Middle frontal gyrus (tissue), 1 donor: ENCODE data around the gene SS18.
"Not testable (repeated sequence)": the region's sequence is repeated elsewhere in the genome, so short reads cannot be mapped to it uniquely, and the experiment has no call there.

ENCODE experiments used
- DNase-seq: peaks from one replicate; pipeline ENCODE4 v3.0.0-alpha.2; 2015; ENCODE audit warnings: low spot score; ENCODE audit errors: extremely low spot score

Gene SS18

DNA sequence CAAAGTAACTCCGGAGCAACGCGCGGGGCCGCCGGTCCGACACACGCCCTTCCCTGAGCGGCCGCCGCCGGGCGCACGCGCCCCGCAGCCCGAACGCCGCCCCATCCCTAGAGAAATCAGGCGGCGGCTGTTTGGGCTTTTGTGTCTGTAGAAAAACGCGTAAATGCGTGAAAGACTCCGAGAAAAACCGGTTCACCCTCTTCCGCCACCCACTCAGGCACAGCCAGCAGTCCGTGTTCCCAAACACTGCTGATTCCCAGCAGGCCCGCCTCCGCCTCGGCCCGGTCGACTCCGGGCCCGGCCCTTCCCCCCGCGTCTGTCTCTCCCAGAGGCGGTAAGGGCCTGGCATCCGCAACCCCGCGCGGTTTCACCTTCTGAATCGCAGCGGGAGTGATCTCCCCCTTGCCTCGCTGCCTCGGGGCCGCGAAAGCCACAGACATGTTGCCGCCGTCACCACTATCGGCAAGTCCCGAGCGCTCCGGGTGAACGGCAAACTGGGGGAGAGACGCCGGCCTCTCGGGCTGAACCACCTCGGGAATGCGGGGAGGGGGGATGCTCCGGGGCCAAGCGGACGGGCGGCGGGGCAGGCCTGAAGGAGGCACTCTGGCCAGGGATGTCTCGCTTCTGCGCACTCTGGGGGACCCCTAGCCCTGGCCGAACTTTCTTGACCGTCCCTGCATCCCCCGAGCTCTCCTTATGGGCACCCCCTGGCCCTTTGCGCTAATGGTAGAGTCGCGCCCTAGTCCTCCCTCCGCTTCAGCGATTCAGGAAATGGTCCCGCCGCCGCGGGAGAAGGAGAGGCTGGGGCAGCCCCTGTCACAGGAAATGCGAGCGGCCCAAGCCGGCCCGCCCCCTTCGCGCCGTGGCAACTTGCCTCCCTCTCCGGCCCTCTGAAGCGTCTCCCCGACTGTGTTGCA is at the start of gene SS18:
TSS of gene SS18 (minus strand) at position 484 of the 917 bp plus-strand sequence. CDS start at position 440, 44 bp downstream.
- peak; percentile 83 for DNase-seq

DNA sequence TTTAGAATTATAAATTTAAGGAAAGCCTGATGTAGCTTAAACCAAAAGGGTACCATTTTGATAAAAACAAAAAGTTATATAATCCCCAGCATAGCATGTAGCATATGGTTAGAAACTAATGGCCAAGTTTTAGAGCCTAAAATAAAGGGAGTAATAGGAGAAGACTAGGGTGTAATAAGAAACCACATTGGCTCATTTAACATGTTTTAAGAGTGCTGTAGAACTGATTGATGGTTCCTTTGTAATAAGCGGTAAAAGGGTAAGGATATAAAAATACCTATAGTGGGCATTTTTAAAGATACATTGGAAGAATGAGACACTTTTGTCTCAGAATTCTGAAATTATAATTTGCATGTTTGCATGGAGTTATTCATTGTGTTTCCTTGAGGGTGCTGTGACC is 45.1 kb upstream of the SS18 start:
- no peak for DNase-seq

- DNase-seq = no peak
These were observed 43.7 kb upstream of the SS18 start for GRCh38 chr18:26134107-26134506.

GRCh38 chr18:26133652-26134051 is 43.2 kb upstream of the SS18 start, which contains the start of gene PSMA8:
Gene PSMA8 (plus strand): TSS chr18:26133869. CDS start chr18:26133966, 97 bp downstream.
- no peak for DNase-seq

GRCh38 chr18:26128192-26128591 is 37.8 kb upstream of the SS18 start:
- DNase-seq = not testable (repeated sequence)

- DNase-seq = no peak
These were observed 37.4 kb upstream of the SS18 start for GRCh38 chr18:26127786-26128185.

- not testable (repeated sequence) for DNase-seq
These were observed 31.6 kb upstream of the SS18 start for GRCh38 chr18:26121994-26122393.

DNA sequence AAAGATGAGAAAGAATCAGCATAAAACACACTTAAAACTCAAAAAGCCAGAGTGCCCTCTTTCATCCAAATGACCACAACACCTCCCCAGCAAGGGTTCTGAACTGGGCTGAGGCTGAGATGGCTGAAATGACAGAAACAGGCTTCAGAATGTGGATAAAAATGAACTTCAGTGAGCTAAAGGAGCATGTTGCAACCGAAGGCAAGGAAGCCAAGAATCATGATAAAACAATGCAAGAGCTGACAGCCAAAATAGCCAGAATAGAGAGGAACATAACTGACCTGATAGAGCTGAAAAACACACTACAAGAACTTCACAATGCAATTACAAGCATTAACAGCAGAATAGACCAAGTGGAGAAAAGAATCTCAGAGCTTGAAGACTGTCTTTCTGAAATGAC is 31.1 kb upstream of the SS18 start:
- DNase-seq = no peak

GRCh38 chr18:26119246-26119645 is 28.8 kb upstream of the SS18 start:
- DNase-seq = no peak

DNA sequence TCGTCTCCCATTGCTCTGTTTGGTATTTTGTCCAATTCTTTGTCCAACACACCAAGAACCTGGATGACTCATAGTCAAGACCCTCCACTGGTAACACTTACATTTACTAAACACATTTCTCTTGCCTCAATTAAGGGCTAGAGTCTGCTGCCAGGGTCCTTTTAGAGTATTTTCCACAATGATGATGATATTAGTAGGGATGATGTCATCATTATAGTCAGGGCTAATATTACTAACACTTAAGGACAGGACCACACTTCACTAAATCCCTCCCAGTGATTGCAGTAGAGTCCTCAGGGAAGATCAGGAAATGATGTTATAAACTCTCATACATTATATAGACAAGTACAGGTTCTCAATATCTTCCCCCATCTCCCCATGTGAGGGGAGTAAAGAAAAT is 13.6 kb upstream of the SS18 start:
- no peak for DNase-seq

- no peak for DNase-seq
These were observed 13.2 kb upstream of the SS18 start for GRCh38 chr18:26103579-26103978.

- DNase-seq = no peak
These were observed 7.2 kb upstream of the SS18 start for GRCh38 chr18:26097563-26097962.

- no peak for DNase-seq
These were observed 6.4 kb upstream of the SS18 start for GRCh38 chr18:26096852-26097251.

DNA sequence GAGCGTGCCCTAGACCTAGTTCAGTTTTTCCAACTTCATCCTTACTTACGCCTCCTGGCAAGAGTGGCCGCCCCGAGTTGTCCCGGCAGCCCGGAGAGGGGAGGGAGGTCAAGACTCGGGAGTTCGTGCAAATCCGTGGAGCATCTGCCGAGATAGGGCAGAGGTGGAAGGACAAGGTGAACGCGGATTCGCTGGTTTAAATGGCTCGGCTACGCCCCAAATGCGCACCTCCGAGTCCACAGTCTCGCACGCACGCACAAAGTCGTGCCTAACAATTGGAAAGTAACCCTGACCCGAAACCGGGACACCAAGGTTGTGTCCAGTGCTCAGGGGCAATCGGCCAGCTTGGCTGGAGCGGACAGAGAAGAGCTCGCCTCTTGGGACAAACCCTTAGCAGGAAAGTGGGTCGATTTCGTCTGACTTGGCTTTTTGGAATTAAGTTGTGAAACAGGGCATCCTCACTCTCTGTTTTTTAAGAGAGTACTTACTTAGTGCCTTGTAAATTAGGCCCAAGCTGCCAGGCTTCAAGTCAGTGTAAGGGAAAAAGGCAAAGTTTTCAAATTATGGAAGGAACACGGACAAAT is 726 bp upstream of the SS18 start:
- no peak for DNase-seq

- DNase-seq = no peak
These were observed 902 bp downstream of the SS18 start for GRCh38 chr18:26089293-26090129.

- no peak for DNase-seq
These were observed 1.9 kb downstream of the SS18 start for GRCh38 chr18:26088487-26088886.

DNA sequence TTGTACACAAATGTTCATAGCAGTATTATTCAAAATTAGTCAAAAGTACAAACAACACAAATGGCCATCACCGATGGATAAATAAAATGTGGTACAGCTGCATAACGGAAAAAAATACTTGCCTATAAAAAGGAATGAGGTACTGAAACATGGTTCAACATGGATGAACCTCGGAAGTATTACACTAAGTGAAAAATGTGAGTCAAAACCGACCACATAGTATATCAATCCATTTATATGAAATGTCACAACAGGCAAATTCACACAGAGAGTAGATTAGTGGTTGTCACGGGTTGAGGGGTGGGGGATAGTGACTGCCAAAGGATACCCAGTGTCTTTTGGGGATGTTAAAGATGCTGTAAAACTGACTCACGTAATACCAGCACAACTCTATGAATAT is 3.5 kb downstream of the SS18 start:
- DNase-seq = no peak

- DNase-seq = no peak
These were observed 5.4 kb downstream of the SS18 start for GRCh38 chr18:26085056-26085455.

GRCh38 chr18:26083099-26083498 is 7.3 kb downstream of the SS18 start:
- DNase-seq = no peak

DNA sequence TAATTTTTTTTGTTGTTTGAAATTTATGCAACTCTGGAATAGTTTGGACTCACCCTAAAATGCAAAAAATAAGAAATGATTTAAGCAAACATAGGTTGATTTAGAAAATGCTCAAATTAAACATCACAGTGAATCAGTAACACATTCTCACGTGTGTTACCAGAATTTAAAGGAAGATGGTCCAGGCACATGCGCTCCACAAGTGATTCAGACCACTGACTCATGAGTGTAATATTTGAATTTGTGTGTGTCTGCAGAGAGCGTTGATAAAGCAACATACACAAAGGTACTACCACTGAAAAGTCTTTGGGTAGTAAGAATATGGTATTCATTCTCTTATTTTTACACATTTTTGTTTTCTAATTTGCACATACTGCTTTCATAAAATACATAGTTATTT is 7.9 kb downstream of the SS18 start:
- no peak for DNase-seq

DNA sequence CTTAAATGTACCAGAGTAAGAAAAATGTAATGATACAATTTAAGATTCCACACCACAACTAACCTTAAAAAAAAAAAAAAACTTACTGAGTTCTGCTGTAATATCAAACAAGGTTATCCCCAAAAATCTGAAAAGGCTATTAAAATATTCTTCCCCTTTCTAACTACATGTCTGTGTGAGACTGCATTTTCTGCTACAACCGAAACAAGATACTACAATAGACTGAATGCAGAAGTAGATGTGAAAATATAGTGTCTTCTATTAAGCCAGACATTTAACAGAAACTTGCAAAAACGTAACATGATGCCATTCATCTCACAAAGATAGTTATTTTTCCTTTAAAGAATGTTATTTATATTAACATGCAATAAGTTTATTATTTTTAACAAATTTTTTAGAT is 16.2 kb downstream of the SS18 start:
- DNase-seq = no peak

DNA sequence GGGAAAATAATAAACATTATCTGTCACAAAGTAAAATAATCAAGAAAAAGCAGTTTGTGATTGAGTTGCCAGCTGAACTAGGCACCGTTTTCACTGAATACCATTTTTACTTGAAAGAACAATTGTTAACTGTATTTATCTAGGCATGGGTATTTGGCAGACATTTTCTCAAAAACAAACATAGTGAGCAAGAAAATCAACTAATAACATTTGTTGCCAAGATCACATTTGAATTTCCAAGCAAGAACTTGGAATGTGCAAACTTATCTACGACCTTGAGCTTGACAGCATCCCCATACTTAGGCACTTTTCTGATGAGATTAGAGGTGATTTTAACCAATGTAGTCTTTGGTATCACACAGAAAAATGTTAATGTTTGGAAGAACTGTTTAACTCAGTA is 16.7 kb downstream of the SS18 start:
- DNase-seq = no peak
